Keratinocyte (primary cell): ENCODE results near the gene DEPDC4.

Experiments used
- EZH2 ChIP-seq: IDR thresholded peaks from one replicate; pipeline ENCODE4 v1.6.1; 2012; ENCODE audit warnings: inconsistent platforms, mild to moderate bottlenecking, low read length, moderate library complexity
- TF ChIP-seq, protein P1 (sequence below), 3 experiments: IDR thresholded peaks in 1 of 3; conservative IDR thresholded peaks in 1 of 3; optimal IDR thresholded peaks in 1 of 3; 2 replicates in 2 of 3; 3 replicates in 1 of 3; pipeline versions ENCODE3 to v1.5.1; 2011; ENCODE audit warnings: low read length in 3 of 3, mild to moderate bottlenecking in 3 of 3, moderate library complexity in 2 of 3, control low read depth in 1 of 3, inconsistent platforms in 1 of 3; ENCODE audit not compliant: insufficient read depth in 2 of 3; ENCODE audit errors: extremely low read depth in 1 of 3

- TF ChIP-seq, protein P1, sequence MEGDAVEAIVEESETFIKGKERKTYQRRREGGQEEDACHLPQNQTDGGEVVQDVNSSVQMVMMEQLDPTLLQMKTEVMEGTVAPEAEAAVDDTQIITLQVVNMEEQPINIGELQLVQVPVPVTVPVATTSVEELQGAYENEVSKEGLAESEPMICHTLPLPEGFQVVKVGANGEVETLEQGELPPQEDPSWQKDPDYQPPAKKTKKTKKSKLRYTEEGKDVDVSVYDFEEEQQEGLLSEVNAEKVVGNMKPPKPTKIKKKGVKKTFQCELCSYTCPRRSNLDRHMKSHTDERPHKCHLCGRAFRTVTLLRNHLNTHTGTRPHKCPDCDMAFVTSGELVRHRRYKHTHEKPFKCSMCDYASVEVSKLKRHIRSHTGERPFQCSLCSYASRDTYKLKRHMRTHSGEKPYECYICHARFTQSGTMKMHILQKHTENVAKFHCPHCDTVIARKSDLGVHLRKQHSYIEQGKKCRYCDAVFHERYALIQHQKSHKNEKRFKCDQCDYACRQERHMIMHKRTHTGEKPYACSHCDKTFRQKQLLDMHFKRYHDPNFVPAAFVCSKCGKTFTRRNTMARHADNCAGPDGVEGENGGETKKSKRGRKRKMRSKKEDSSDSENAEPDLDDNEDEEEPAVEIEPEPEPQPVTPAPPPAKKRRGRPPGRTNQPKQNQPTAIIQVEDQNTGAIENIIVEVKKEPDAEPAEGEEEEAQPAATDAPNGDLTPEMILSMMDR (optimal IDR thresholded peaks at IDR 0.05 in 1 of 3, IDR thresholded peaks at IDR 0.05 in 1 of 3, conservative IDR thresholded peaks at IDR 0.05 in 1 of 3; ENCODE audit: extremely low read depth in 1 of 3, insufficient read depth in 2 of 3, low read length in 3 of 3): no peak
- TF ChIP-seq EZH2: no peak
Measured at GRCh38 chr12:100290016-100290415, 23.1 kb upstream of the DEPDC4 start.
